Measurements from ENCODE around the gene API5.

GRCh38 chr11:43311791-43312607 lies at the start of gene API5:
- no peak for TF ChIP-seq TARDBP (IDR thresholded peaks at IDR 0.05)
- no peak for TF ChIP-seq BHLHE40 (IDR thresholded peaks at IDR 0.05; ENCODE audit: borderline replicate concordance)
- TF ChIP-seq FOXM1 (IDR thresholded peaks at IDR 0.05; ENCODE audit: borderline replicate concordance), result peak; percentile 12; the same call in 1 of the 2 replicates
- TF ChIP-seq FOXA1 (IDR thresholded peaks at IDR 0.05), result no peak
- TF ChIP-seq SP1 (IDR thresholded peaks at IDR 0.05), result no peak
- TF ChIP-seq CTBP1 (IDR thresholded peaks at IDR 0.05; ENCODE audit: borderline replicate concordance), result 0 out of 2 replicates have a peak, but pooled peaks have one; percentile 20
- no peak for TF ChIP-seq SUZ12 (IDR thresholded peaks at IDR 0.05)
- TF ChIP-seq HDGF (IDR thresholded peaks at IDR 0.05; ENCODE audit: borderline replicate concordance), result no peak
- no peak for TF ChIP-seq L3MBTL2 (conservative IDR thresholded peaks at IDR 0.05)
- TF ChIP-seq, protein P1, sequence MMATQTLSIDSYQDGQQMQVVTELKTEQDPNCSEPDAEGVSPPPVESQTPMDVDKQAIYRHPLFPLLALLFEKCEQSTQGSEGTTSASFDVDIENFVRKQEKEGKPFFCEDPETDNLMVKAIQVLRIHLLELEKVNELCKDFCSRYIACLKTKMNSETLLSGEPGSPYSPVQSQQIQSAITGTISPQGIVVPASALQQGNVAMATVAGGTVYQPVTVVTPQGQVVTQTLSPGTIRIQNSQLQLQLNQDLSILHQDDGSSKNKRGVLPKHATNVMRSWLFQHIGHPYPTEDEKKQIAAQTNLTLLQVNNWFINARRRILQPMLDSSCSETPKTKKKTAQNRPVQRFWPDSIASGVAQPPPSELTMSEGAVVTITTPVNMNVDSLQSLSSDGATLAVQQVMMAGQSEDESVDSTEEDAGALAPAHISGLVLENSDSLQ (IDR thresholded peaks at IDR 0.05), result peak; percentile 89
- no peak for TF ChIP-seq ZNF384 (IDR thresholded peaks at IDR 0.05)
- no peak for TF ChIP-seq ARNT (IDR thresholded peaks at IDR 0.05)
- TF ChIP-seq FOXK2 (IDR thresholded peaks at IDR 0.05), result no peak

All from HEK293T (cell line).